Measurements from ENCODE around the gene ARMH4. TPM values are rescaled to one million over a fixed set of nuclear protein-coding genes. Genes with fewer than 3 reads are reported as not detected.

The ARMH4 gene
- total and polyA plus RNA-seq, 2 donors (not counting 1 experiment from before 2014, with no cell fraction given), result not detected

DNA sequence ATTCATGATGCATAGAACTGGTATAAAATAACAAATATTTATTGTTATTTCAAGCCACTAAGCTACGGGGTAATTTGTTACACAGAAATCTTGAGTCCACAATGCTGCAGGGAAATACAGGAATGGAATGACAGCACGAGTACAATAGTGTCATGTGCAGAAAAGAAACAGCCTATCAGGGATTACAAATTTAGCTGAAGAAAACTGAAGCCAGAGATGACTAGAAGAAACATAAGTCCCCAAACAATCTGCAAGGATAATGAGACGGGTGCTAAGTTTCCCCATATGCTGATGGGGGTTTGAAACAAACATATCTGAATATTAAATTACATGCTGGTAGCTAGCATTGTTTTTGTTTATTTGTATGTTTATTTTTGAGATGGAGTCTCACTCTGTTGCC lies 8.9 kb downstream of the ARMH4 start:
- Histone ChIP-seq H3K36me3 (replicated peaks in 1 of 2; ENCODE audit: control extremely low read depth in 1 of 2, control insufficient read depth in 1 of 2, extremely low read depth in 1 of 2, insufficient read depth in 2 of 2, low read length in 1 of 2) (no peaks in the 10 kb centered on the region), H2AFZ (ENCODE audit: insufficient read depth, low read depth, low read length, poor library complexity, severe bottlenecking) (no peak overlapping the region), H3K4me3 (ENCODE audit: control extremely low read depth in 1 of 5, extremely low read depth in 1 of 5, insufficient read depth in 1 of 5, low read depth in 2 of 5, low read length in 4 of 5) (no peak overlapping the region), H3K4me1 (ENCODE audit: control insufficient read depth in 2 of 2, insufficient read depth in 2 of 2, low read length in 2 of 2) (no peaks in the 10 kb centered on the region), H3K79me2 (ENCODE audit: control insufficient read depth, insufficient read depth, low read length) (no peaks in the 10 kb centered on the region), H3K27ac (ENCODE audit: low read length in 2 of 2) (no peak overlapping the region), H3K4me2 (replicated peaks; ENCODE audit: low read depth, low read length, poor library complexity, severe bottlenecking) (no peak overlapping the region), H3K27me3 (replicated peaks in 1 of 4; ENCODE audit: control extremely low read depth in 1 of 4, control insufficient read depth in 3 of 4, insufficient read depth in 4 of 4, low read length in 3 of 4) (peaks cover 0 to 12% (median under 1%) of the 10 kb centered on the region in 4 experiments), H3K9ac (ENCODE audit: low read length) (no peak overlapping the region), H4K20me1 (ENCODE audit: control insufficient read depth, insufficient read depth, low read length, poor library complexity, severe bottlenecking) (no peaks in the 10 kb centered on the region), H3K9me3 (ENCODE audit: control extremely low read depth in 1 of 3, control insufficient read depth in 2 of 3, insufficient read depth in 1 of 3, low read length in 2 of 3) (no peaks in the 10 kb centered on the region)
- TF ChIP-seq, protein P1, sequence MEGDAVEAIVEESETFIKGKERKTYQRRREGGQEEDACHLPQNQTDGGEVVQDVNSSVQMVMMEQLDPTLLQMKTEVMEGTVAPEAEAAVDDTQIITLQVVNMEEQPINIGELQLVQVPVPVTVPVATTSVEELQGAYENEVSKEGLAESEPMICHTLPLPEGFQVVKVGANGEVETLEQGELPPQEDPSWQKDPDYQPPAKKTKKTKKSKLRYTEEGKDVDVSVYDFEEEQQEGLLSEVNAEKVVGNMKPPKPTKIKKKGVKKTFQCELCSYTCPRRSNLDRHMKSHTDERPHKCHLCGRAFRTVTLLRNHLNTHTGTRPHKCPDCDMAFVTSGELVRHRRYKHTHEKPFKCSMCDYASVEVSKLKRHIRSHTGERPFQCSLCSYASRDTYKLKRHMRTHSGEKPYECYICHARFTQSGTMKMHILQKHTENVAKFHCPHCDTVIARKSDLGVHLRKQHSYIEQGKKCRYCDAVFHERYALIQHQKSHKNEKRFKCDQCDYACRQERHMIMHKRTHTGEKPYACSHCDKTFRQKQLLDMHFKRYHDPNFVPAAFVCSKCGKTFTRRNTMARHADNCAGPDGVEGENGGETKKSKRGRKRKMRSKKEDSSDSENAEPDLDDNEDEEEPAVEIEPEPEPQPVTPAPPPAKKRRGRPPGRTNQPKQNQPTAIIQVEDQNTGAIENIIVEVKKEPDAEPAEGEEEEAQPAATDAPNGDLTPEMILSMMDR (IDR thresholded peaks at IDR 0.05), result no peak
- TF ChIP-seq EZH2 (IDR thresholded peaks at IDR 0.05; ENCODE audit: borderline replicate concordance, insufficient read depth, low read depth, low read length, poor library complexity, severe bottlenecking), result no peak
- Mint-ChIP-seq H3K27ac (no peak overlapping the region), H3K9me3 (ENCODE audit: insufficient read depth) (no peaks in the 10 kb centered on the region), H3K27me3 (peaks cover 13% of the 10 kb centered on the region), H3K4me3 (no peak overlapping the region), H3K4me1 (no peaks in the 10 kb centered on the region)
- ATAC-seq (ENCODE audit: low read depth), result no peak
- intact Hi-C loops (cut with micrococcal nuclease), result no loop called here
- ChIA-PET POLR2A (no interaction called here), CTCF (no interaction called here)
- no CpG with 5 or more reads among the region's 3 CpGs for WGBS (ENCODE audit: insufficient coverage)
- no peak for DNase-seq

DNA sequence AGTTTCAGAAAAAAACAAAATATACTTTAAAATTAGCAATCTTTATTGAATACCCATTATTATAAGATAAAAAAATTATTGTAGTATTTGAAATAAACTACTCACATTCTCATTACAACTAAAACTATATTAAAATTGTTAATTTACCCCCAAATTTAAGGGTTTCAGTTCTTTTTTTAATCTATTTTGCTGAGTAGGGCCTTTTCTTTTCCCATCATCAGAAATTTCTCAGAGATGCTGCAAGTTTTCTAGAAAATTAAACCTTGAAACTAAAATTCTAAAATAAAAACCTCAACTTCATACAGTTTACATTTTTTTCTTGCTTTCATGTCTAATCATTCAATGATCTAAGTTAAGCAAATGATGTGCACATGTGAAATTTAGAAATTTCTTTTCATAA lies 10.1 kb downstream of the ARMH4 start:
- H3K9me3 Mint-ChIP-seq (ENCODE audit: insufficient read depth), result no peaks in the 10 kb centered on the region
- ChIA-PET POLR2A (no interaction called here), CTCF (no interaction called here)
- ATAC-seq (ENCODE audit: low read depth) (no peak), DNase-seq (no peak)
- Histone ChIP-seq H3K27me3 (replicated peaks in 1 of 4; ENCODE audit: control extremely low read depth in 1 of 4, control insufficient read depth in 3 of 4, insufficient read depth in 4 of 4, low read length in 3 of 4) (peaks cover 0 to 9% (median under 1%) of the 10 kb centered on the region in 4 experiments), H2AFZ (ENCODE audit: insufficient read depth, low read depth, low read length, poor library complexity, severe bottlenecking) (no peak overlapping the region), H3K79me2 (ENCODE audit: control insufficient read depth, insufficient read depth, low read length) (no peaks in the 10 kb centered on the region), H4K20me1 (ENCODE audit: control insufficient read depth, insufficient read depth, low read length, poor library complexity, severe bottlenecking) (no peaks in the 10 kb centered on the region), H3K9me3 (ENCODE audit: control extremely low read depth in 1 of 3, control insufficient read depth in 2 of 3, insufficient read depth in 1 of 3, low read length in 2 of 3) (no peaks in the 10 kb centered on the region), H3K27ac (ENCODE audit: low read length in 2 of 2) (no peak overlapping the region), H3K36me3 (replicated peaks in 1 of 2; ENCODE audit: control extremely low read depth in 1 of 2, control insufficient read depth in 1 of 2, extremely low read depth in 1 of 2, insufficient read depth in 2 of 2, low read length in 1 of 2) (no peaks in the 10 kb centered on the region), H3K4me2 (replicated peaks; ENCODE audit: low read depth, low read length, poor library complexity, severe bottlenecking) (no peak overlapping the region), H3K4me1 (ENCODE audit: control insufficient read depth in 2 of 2, insufficient read depth in 2 of 2, low read length in 2 of 2) (no peaks in the 10 kb centered on the region), H3K4me3 (ENCODE audit: control extremely low read depth in 1 of 5, extremely low read depth in 1 of 5, insufficient read depth in 1 of 5, low read depth in 2 of 5, low read length in 4 of 5) (no peak overlapping the region), H3K9ac (ENCODE audit: low read length) (no peak overlapping the region)
- peaks cover 13% of the 10 kb centered on the region for H3K27me3 Mint-ChIP-seq
- no peaks in the 10 kb centered on the region for H3K4me1 Mint-ChIP-seq
- intact Hi-C loops (cut with micrococcal nuclease), result no loop called here
- TF ChIP-seq, protein P1 (IDR thresholded peaks at IDR 0.05), result no peak
- TF ChIP-seq EZH2 (IDR thresholded peaks at IDR 0.05; ENCODE audit: borderline replicate concordance, insufficient read depth, low read depth, low read length, poor library complexity, severe bottlenecking), result no peak
- H3K4me3 Mint-ChIP-seq, result no peak overlapping the region
- no peak overlapping the region for H3K27ac Mint-ChIP-seq

Data from B cell (primary cell).